EH (cell line): ENCODE data around the gene CCDC61.

Experiments
- DNase-seq: peaks from one replicate; pipeline ENCODE4 v3.0.0-alpha.2; 2015; ENCODE audit warnings: low read depth

Gene CCDC61

DNA sequence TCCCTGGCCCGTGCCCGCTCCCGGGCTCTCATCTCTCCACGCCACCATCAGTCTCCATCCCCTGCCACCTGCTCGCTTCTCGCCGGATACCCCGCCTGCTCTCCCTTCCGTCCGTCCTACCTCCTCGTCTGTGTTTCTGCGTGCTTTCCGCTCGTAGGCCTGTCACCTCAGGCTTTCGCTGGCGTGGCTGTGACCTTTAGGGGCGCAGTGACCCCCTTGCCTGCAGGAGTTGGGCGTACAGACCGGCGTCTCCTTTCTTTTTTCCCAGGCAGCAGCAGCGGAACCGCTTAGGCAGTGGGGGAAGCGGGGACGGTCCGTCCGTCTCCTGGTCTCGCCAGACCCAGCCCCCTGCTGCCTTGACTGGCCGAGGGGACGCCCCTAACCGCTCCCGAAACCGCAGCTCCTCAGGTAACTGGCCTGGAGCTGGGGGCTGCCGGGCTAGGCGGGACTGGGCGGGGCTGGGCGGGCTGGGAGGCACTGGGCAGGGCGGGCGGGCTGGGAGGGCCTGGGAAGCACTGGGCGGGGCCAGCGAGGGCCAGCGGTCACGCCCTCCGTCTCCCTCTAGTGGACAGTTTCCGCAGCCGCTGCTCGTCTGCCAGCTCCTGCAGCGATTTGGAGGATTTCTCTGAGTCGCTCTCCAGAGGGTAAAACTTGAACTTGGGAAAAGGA is 21.3 kb downstream of the CCDC61 start:
- peak; percentile 77 for DNase-seq

DNA sequence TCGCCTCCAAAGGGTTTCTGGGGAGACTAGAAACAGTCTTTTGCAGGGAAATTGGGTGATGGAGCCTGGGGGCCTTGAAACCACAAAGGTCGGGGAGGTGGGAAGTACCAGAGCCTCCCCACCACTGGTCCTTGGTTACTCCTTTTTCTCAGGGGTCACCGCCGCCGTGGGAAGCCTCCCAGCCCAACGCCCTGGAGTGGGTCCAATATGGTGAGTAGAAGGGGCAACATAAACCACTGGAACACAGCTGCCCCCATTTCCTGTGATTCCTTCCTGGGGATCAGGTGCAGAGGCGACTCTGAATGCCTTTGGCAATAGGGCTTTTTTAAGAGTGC is 21.8 kb downstream of the CCDC61 start:
- no peak for DNase-seq

DNA sequence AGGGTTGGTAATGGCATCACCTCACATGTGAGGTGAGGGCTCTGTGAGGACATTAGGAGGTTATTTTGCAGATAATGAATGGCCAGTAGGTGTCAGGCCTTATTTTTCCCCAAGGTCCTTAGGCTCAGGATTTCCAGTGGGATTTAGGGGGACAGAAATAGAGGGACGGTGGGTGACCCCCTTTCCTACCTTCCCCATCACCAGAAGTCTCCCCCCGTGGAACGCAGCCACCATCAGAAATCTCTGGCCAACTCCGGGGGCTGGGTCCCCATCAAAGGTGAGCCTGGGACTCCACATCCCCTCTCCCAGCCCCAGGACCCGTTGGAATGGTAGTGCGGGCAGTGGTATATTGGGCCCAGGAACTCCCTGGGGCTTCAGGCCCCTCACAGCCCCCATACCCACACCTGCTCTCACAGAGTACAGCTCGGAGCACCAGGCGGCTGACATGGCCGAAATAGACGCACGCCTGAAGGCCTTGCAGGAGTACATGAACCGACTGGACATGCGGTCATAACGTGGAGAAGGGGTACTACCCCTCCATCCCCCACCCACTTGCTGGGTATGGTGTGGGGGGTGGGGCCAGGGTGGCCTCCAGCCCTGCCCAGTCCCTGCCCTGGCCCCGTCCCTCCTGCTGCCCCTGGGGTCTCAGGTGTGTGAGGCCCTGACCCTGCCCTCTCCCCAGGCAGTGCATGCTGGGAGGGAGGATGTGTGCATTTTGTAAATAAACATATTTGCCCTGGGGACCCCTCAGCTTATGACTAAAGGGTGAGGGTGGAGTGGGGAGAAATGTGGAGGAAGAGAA is 22.8 kb downstream of the CCDC61 start:
- DNase-seq, result no peak

DNA sequence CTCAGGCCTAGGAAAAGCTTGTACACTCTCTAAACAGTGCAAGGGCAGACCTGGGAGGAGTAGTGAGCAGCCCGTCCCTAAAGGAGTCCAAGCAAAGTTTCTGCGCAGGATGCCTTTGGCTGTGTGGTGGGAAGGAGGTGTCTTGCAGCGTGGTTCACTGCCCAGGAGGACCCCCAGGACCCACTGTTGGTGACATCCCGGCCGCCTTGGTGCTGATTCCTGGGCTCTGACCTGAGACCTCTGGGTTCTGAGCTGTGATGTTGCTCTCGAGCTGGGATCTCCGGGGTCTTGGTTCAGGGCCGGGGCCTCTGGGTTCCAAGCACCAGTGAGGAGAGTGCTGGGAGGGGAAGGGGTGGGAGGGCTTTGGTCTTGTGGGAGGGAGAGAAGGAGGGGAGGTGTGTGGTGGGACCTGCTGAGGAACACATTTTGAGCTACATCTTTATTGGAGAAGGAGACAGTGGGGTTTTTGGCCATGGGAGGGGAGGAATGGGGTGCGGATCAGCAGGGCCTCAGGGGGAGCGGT is 23.5 kb downstream of the CCDC61 start:
- no peak for DNase-seq

DNA sequence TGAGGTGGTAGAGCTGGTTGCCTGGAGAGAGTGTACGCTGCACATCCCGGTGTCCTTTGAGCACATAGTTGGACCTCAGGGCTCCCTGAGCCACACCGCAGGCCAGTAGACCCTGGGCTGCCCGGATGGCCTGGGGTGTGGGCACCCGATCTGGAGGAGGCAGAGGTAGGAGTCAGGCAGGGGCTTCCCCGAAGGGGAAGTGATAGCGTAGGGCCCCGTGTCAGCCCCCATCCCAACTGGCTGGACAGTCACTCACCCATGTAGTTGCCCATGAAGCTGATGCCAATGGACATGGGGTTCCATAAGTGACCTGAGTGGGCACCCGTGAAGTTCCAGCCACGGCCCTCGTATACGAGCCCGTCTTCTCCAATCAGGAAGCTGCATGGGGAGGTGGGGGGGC is 24.0 kb downstream of the CCDC61 start:
- no peak for DNase-seq

DNA sequence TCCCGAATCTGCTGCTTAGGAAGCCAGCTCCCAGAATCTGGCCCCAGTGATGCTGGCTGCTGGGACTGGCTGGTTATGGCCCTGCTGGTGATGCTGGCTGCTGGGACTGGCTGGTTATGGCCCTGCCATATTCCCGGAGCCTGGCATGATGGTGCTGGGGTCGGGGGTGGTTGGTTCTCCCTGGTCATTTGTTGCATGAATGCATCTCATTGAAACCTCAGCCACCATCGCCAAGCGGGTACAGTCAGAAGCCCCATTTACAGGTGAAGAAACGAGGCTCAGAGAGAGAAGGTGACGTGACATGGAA is 25.5 kb downstream of the CCDC61 start:
- no peak for DNase-seq

DNA sequence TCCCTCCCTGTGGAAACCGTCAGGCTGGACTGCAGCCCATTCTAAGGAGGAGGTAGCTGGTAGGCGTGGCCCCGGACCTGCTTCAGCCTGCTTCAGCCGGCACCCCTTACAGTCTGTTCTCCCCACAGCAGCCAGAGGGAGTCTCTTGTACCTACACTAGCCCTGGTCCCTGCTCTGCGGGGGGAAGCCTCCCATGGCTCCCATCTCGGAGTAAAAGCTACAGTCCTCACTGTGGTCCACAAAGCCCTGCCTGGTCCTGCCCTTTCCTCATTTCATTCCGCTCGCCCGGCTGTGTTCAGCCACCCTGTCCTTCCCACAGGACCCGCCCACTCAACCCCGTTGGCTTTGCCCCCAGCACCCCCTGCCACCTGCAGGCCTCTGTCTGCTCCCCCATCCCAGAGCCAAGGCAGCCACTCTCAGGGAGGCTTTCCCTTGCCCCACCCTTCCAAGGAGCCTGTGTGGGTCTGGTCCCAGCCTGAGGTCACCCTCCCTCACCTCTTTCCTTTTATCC is 26.3 kb downstream of the CCDC61 start:
- DNase-seq, result no peak

DNA sequence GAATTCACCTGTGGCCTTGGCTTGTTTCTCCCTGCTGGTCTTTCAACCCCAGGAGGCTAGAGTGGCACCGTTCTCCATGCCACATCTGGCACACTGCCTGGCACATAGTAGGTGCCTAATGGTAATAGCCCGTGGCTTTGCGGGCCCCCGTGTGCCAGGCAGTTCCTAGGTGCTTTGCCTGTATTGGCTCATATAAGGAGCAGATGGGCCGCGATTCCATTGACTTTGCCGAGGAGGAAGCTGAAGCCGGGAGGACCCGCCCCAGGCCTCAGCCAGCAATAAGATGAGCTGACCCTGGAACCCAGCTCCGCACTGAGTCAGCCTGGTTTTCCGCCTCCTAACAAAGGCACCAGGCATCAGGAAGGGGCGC is 26.8 kb downstream of the CCDC61 start:
- no peak for DNase-seq

DNA sequence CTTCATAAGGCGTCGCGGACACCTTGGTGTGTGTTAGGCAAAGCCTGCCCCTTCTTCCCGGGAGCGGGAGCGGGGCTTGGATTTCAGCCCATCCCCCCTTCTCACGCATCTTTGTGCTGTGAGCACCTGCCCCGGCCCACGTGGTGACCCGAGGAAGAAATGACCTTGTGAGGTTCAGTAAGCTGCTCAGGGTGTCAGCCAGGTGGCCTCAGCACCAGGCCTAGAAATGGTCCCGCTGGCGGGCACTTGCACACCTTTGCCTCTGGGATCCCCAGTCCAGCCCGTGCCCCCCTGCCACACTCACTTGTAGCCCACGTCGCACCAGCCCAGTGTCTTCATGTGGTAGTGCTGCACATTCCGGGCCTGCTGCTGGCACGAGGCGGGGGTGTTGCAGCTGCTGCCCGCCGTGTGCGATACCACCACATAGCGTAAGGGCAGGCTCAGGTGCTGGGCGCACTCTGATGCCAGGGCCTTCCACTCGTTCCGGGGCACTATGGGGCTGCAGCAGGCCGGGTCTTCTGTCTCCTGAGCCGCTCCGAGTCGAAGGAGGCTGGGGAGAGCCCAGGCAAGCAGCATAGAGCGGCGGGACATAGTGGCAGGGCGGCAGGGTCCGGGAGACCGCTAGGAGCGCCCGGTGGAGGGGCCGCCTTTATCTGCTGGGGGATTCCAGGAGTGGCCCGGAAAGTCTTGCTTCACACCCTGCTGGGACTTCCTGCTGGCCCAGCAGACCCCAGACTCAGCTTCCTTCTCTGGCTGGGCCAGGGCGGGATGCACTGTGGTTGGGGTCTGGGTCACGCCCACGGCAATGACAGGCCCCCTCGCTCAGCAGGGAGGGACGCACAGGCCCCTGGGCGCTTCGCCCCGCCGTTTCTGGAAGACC is 27.4 kb downstream of the CCDC61 start, which contains the start of gene PGLYRP1:
Gene PGLYRP1 (minus strand): TSS at position 623 of the 880 bp plus-strand sequence. CDS start 32 bp downstream, at position 591.
- DNase-seq, result no peak

DNA sequence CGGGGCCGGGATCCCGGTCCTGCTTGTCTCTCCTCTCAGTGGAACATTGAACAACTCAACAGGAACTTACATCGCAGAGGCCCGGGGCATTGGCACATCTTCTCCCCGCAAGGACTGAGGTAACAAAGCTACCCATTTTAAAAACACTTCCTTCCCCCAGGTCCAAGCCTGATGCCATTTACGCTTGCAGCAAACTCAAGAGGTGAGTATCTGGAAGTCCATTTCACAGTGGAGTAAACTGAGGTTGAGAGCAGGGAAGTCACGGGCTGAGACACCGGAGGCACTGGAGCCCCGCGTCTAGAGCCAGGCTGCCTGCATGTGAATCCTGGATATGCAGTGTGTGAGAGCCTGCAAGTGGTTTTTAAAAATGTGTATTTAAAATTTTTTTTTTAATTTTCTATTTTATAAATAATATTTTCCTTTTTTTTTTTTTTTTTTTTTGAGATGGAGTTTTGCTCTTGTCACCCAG is 28.1 kb downstream of the CCDC61 start:
- DNase-seq, result no peak

DNA sequence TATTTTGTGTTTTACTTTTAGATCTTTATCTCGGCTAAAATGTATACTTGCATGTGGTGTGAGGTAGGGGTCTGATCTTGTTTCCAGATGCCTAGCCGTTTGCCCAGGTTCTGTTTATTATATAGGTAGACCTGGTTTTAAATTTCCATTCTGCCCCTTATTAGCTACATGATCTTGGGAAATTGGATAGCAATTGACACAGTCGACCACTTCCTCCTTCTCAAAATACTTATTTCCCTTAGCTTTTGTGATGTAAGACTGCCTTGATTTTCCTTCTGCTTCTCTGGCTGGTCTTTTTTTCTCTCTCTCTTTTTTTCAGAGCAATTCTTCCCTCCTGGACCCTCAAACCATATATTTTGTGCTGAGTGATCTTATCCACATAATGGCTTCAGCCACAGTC is 30.6 kb downstream of the CCDC61 start:
- no peak for DNase-seq

DNA sequence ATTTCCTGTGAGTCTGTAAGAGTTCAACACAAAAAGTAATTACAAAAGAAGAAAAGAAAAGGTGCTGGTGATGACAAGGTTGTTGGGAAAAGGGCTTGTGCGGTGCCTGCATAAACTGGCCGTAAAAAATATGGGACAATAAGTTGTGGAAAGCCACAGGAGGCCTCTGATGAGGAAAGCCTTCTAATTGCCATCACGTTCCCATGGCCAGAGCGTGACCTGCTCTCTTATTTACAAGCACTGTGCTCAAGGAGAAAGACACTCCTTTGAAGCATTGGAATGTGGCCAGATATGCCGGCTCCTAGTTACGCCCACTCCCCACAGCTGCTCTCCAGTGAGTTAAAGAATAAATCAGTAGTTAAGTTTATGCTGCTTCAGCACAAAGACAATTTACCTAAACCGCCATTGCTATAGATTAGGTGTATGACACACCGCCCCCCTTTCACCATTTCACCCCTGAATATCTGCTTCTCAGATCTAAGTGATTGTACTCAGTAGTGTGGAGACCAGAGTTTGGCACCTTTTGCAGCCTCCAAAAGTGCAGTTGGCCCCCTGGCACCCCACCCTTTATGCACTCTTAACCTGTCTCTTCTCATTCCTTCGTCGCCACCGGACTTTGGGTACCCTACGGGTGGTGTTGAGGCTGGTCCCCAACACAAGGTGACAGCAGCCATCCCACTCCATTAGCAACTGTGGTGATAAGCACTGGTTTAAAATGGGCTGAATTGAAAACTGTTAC is 35.7 kb downstream of the CCDC61 start:
- no peak for DNase-seq

DNA sequence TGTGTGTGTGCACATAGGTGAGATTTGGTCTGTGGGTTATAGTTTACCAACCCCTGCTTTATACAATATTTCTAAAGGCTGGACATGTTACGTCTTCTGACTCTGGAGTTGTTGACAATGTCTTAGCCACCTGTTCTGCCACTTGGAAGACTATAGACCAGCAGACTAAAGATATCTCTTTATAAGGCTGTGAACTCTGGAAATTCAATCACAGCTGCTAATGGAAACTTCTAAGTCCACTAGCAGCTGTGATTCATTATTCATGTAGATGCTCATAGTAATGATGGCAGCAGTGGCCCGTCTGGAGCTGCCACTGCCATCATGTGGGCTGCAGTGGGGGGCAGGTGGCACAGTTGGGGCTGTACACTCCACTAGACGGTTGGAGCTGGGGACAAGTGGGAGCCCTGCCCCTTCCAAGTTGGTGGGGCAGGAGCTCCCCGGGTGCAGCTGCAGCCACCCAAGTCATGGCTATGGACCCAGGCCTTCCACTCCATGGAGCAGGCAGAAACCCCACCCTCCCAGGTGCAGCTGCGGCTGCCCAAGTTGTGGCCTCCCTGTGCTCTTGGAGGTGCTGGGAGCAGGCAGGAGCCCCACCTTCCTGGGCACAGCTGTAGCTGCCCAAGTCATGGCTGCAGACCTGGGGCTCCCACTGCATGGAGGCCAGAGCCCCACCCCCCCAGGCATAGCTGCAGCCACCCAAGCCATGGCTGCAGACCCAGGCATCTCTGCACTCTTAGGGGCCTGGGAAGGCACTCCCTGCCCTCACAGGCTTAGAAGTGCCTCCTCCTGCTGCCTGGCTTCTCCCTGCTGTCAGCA is 36.7 kb downstream of the CCDC61 start:
- no peak for DNase-seq

DNA sequence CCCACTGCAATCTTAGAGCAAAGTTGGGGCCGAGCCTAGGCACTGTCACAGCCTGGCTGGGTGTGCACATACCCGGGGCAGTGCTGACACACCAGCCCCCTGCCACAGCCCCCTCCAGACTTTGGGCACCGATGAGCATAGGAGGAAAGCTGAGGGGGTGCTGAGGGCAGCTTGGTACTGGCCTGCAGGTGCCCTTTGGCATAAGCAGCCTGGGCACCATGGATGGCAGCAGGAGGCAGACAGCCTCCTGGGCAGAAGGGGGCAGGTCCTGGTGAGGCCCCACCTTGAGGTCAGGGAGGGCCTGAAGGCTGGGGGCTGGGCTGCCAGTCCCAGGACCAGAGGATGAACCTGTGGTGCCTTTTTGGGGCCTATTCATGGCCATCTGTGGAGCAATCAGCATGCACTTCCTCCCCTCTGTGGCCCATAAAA is 37.3 kb downstream of the CCDC61 start:
- DNase-seq, result no peak

DNA sequence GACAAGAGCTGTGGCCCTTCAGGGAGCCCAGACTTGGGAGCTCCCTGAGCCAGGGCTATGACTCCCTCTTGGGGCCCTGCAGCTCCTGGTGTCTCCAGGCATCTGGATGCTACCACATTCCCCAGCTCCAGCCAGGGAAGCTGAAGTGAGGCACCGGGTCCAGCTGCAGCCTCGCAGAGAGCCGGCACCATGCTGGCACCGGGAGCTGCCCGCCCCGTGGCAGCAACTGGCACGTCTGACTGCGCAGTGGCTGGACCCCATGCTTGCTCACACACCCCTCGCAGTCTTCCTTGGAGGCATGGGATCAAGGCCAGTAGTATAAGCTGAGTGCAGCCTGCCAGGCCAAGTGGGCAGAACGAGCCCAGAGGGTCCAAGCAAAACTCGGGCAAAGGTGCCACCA is 38.1 kb downstream of the CCDC61 start:
- no peak for DNase-seq

DNA sequence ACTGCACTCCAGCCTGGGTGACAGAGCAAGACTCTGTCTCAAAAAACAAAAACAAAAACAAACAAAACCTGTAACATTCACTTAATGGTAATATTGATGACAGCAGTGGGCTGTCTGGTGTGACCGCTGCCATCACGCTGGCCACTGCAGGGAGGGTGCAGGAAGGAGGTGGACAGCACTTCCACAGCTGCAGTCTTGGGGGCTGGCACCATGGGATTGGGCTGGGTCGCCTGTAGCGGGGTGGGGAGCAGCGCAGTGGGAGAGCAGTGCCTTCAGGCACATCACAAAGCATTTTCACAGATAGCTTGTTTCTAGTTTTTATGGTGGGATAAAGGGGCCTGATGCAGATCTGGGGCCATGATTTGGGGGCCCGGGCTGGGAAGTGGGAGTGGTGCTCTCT is 40.3 kb downstream of the CCDC61 start:
- no peak for DNase-seq

DNA sequence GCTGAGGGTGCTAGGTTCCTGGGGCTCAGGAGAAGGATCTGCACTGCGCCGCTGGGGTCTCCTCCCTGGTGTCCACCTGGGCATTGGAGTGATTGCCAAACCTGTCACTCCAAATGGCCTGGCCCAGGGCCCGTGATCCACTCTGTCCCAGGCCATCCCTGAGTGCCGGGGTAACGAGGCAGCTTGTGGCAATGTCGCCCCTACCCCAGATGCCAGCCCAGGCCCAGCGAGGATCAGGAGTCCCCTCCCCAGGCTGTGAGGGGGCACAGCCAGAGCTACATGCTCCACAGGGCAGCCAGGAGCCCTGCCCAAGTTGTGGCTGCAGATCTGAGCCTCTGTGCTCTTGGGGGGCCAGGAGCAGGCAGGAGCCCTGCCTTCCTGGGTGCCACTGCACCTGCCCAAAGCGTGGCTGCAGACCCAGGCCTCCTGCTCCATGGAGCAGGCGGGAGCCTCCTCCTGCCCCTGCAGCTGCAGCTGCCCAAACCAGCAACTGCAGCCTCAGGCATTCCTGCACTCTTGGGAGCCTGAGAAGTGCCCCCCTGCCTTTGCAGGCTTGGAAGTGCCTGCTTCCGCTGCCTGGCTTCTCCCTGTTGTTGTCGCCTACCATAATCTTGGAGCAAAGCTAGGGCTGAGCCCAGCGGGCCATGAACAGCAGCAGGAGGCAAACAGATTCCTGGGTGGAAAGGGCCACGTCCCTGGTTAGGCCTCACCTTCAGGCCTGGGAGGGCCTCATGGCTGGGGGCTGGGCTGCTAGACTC is 40.9 kb downstream of the CCDC61 start:
- no peak for DNase-seq

DNA sequence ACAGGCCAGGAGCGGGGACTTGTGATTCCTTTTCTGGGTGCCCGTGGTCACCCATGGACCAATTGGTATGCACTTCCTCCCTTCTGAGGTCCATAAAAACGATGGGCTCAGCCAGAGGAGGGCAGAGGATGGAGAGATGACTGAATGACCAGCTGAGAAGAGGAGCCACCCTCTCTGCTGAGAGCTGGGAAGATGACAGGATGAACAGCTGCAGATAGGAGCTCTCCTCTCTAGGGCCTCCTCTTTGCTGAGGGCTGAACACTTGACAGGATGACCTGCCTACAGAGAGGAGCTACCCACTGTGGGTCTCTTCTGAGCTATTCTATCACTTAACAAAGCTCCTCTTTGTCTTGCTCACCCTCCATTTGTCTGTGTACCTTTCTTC is 41.5 kb downstream of the CCDC61 start:
- no peak for DNase-seq

DNA sequence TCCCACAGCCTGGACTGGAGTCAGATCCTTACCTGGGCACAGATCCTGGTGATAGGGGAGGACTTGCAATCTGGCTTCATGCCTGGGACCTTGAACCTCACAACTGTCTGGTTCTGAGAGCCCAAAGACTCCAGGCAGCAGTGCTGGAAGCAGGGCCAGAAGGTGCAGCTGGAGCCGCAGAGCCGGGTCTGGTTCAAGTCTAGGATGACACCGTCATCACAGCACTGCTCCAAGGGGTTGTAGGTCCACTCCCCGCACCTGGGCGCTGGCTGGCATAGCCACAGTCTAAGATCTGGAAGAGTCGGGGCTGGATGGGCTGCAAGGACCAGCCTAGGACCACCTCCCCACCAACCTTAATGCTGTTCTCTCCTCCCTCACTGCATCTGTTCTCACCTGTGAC is 44.9 kb downstream of the CCDC61 start:
- no peak for DNase-seq

DNA sequence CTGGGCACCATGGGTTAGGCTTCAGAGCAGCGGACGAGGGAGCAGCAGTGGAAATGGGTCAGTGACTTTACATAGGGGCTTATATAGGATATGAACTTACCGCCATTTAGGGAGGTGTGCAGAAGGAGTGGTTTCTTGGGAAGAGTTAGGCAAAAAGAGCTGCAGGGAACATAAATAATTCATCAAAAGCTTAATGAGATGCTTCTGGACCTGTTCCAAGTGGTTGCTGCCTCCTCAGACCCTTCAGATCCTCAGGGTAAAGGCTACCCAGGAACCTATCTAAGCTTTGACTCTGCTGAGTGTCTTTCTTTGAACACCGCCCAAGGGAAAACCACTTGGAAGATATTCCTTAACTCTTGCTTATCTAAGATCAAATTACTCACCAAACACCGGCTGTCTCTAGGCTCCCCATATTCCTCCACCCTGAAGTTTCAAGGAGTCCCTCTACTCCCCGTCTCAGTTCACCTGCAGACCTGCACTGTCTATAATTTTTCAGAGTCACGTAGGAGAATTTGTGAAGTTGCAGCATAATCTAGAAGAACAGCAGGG is 45.8 kb downstream of the CCDC61 start, which contains the start of gene IGFL4:
Gene IGFL4 (minus strand): TSS at position 51 of the 549 bp plus-strand sequence. CDS start 40 bp downstream, at position 11.
- peak; percentile 25 for DNase-seq
